Caco-2 (cell line): ENCODE measurements around the gene MPPED1. TPM values are rescaled to one million over a fixed set of nuclear protein-coding genes. Genes with fewer than 3 reads are reported as not detected.

Experiments
- BruUV-seq: library from RNA; stranded (reverse); fragments of 400-500 nt; replicated peaks from 2 replicates; lab custom pipeline; 2021; lab: Mats Ljungman, UMichigan
- CTCF ChIA-PET: fragments of 300-600 bp; sonication (Branson Sonifier 250); formaldehyde crosslinking; loops from one replicate; lab custom pipeline; 2022; ENCODE audit warnings: antibody characterized with exemption; lab: Charles Lee
- POLR2A ChIA-PET: fragments of 300-600 bp; sonication (Branson Sonifier 250); formaldehyde crosslinking; loops from one replicate; lab custom pipeline; 2022; ENCODE audit warnings: antibody characterized with exemption; lab: Charles Lee
- DNase-seq, 2 experiments: peaks; one replicate each; pipeline versions ENCODE4 v3.0.0 to v3.0.0-alpha.2; 2020 to 2022
- H3K27me3 ChIP-seq: replicated peaks from 2 replicates; pipeline ENCODE4 v1.6.0; 2011; ENCODE audit warnings: low read length; ENCODE audit not compliant: control insufficient read depth, insufficient read depth
- H3K36me3 ChIP-seq: 2 replicates; pipeline ENCODE4 v1.5.1; 2011; ENCODE audit warnings: low read length; ENCODE audit not compliant: control insufficient read depth, insufficient read depth
- H3K4me1 ChIP-seq: fragments of 250-450 bp; sonication (Bioruptor Pico); 2 replicates; pipeline ENCODE4 v1.5.1; 2020; ENCODE audit warnings: mild to moderate bottlenecking
- H3K4me3 ChIP-seq: 2 replicates; pipeline ENCODE4 v1.5.1; 2011; ENCODE audit warnings: low read depth, mild to moderate bottlenecking, control low read depth, low read length
- H3K9me3 ChIP-seq: fragments of 250-450 bp; sonication (Bioruptor Pico); 2 replicates; pipeline ENCODE4 v1.5.1; 2020; ENCODE audit warnings: mild to moderate bottlenecking, moderate library complexity
- H3K27ac Mint-ChIP-seq: one replicate; pipeline ENCODE4 v1.8.0; 2022; ENCODE audit warnings: mixed read lengths; ENCODE audit not compliant: unreplicated experiment
- H3K27me3 Mint-ChIP-seq: one replicate; pipeline ENCODE4 v1.8.0; 2022; ENCODE audit warnings: mixed read lengths; ENCODE audit not compliant: insufficient read depth, unreplicated experiment
- H3K36me3 Mint-ChIP-seq: one replicate; pipeline ENCODE4 v1.8.0; 2022; ENCODE audit warnings: mild to moderate bottlenecking, mixed read lengths; ENCODE audit not compliant: insufficient read depth, unreplicated experiment
- H3K4me1 Mint-ChIP-seq: one replicate; pipeline ENCODE4 v1.8.0; 2022; ENCODE audit warnings: low read depth, mixed read lengths; ENCODE audit not compliant: unreplicated experiment
- H3K4me3 Mint-ChIP-seq: one replicate; pipeline ENCODE4 v1.8.0; 2022; ENCODE audit warnings: mild to moderate bottlenecking, moderate library complexity, mixed read lengths; ENCODE audit not compliant: unreplicated experiment
- H3K9me3 Mint-ChIP-seq: one replicate; pipeline ENCODE4 v1.8.0; 2022; ENCODE audit warnings: mixed read lengths; ENCODE audit not compliant: unreplicated experiment
- CTCF ChIP-seq, 2 experiments: fragments of 200-600 bp in 1 of 2; IDR thresholded peaks; 1 replicate in 1 of 2; 2 replicates in 1 of 2; pipeline versions ENCODE4 v1.5.1 to v1.8.0; 2011 to 2022; ENCODE audit warnings: antibody characterized with exemption in 1 of 2, control low read depth in 1 of 2, inconsistent platforms in 1 of 2, low read depth in 1 of 2, low read length in 1 of 2, mild to moderate bottlenecking in 1 of 2, moderate library complexity in 1 of 2; ENCODE audit not compliant: insufficient read depth in 1 of 2, severe bottlenecking in 1 of 2, unreplicated experiment in 1 of 2
- intact Hi-C: fragments of 100-400 bp; cut with micrococcal nuclease; formaldehyde crosslinking; loops from one replicate; pipeline ENCODE4 v1.10.0; 2022; ENCODE audit not compliant: unreplicated experiment
- total RNA-seq: library from RNA; stranded (reverse); gene quantifications from 2 replicates; pipeline ENCODE4 v1.2.3, GENCODE V29; 2022

MPPED1 gene
- total RNA-seq, 1 experiment from 2014 or later: not detected

- Mint-ChIP-seq H3K9me3 (no peaks in the 10 kb centered on the region), H3K36me3 (no peaks in the 10 kb centered on the region), H3K4me1 (no peaks in the 10 kb centered on the region), H3K27ac (no peak overlapping the region), H3K27me3 (peaks cover 9% of the 10 kb centered on the region), H3K4me3 (no peak overlapping the region)
- ChIA-PET POLR2A (no interaction called here), CTCF (no interaction called here)
- H3K4me1 ChIP-seq: no peaks in the 10 kb centered on the region
- no peak overlapping the region for H3K4me3 ChIP-seq
- H3K27me3 ChIP-seq: no peaks in the 10 kb centered on the region
- no TSS peak for BruUV-seq
- no peaks in the 10 kb centered on the region for H3K36me3 ChIP-seq
- TF ChIP-seq CTCF (IDR thresholded peaks at IDR 0.05; ENCODE audit: insufficient read depth in 1 of 2, low read depth in 1 of 2, low read length in 1 of 2, severe bottlenecking in 1 of 2, unreplicated experiment in 1 of 2): no peak
- no peak for DNase-seq
- intact Hi-C loops: no loop called here
- no peaks in the 10 kb centered on the region for H3K9me3 ChIP-seq
Measured at GRCh38 chr22:43401233-43401632, 10.6 kb upstream of the MPPED1 start.

- Mint-ChIP-seq H3K36me3 (no peaks in the 10 kb centered on the region), H3K27ac (no peak overlapping the region), H3K4me1 (no peaks in the 10 kb centered on the region), H3K4me3 (no peak overlapping the region), H3K27me3 (peaks cover 9% of the 10 kb centered on the region), H3K9me3 (no peaks in the 10 kb centered on the region)
- Histone ChIP-seq H3K36me3 (no peaks in the 10 kb centered on the region), H3K9me3 (no peaks in the 10 kb centered on the region), H3K27me3 (no peaks in the 10 kb centered on the region), H3K4me3 (no peak overlapping the region), H3K4me1 (no peaks in the 10 kb centered on the region)
- no TSS peak for BruUV-seq
- intact Hi-C loops: no loop called here
- CTCF ChIA-PET: no interaction called here
- no peak for DNase-seq
- no peak for TF ChIP-seq CTCF (IDR thresholded peaks at IDR 0.05; ENCODE audit: insufficient read depth in 1 of 2, low read depth in 1 of 2, low read length in 1 of 2, severe bottlenecking in 1 of 2, unreplicated experiment in 1 of 2)
- POLR2A ChIA-PET: no interaction called here
Measured at GRCh38 chr22:43401661-43402060, 10.2 kb upstream of the MPPED1 start.

- no TSS peak for BruUV-seq
- H3K27me3 Mint-ChIP-seq: peaks cover 9% of the 10 kb centered on the region
- Histone ChIP-seq H3K4me1 (no peaks in the 10 kb centered on the region), H3K27me3 (no peaks in the 10 kb centered on the region), H3K4me3 (no peak overlapping the region), H3K36me3 (no peaks in the 10 kb centered on the region), H3K9me3 (no peaks in the 10 kb centered on the region)
- H3K36me3 Mint-ChIP-seq: no peaks in the 10 kb centered on the region
- CTCF ChIA-PET: no interaction called here
- H3K4me3 Mint-ChIP-seq: no peak overlapping the region
- no peak for TF ChIP-seq CTCF (IDR thresholded peaks at IDR 0.05; ENCODE audit: insufficient read depth in 1 of 2, low read depth in 1 of 2, low read length in 1 of 2, severe bottlenecking in 1 of 2, unreplicated experiment in 1 of 2)
- H3K9me3 Mint-ChIP-seq: no peaks in the 10 kb centered on the region
- POLR2A ChIA-PET: no interaction called here
- H3K4me1 Mint-ChIP-seq: no peaks in the 10 kb centered on the region
- H3K27ac Mint-ChIP-seq: no peak overlapping the region
- intact Hi-C loops: no loop called here
- DNase-seq: no peak
Measured at GRCh38 chr22:43402128-43402527, 9.7 kb upstream of the MPPED1 start.
